Stimulated activated CD4-positive, alpha-beta T cell treated with anti-CD3 and anti-CD28 coated beads, TNF-alpha, amount 100 ng/mL, for 4 hours (primary cell): ENCODE data around the gene FAM241B.

ENCODE experiments used
- DNase-seq, 3 experiments: peaks; one replicate each; pipeline ENCODE4 v3.0.0-alpha.2; 2020; ENCODE audit warnings: low read depth in 3 of 3

The FAM241B gene

DNA sequence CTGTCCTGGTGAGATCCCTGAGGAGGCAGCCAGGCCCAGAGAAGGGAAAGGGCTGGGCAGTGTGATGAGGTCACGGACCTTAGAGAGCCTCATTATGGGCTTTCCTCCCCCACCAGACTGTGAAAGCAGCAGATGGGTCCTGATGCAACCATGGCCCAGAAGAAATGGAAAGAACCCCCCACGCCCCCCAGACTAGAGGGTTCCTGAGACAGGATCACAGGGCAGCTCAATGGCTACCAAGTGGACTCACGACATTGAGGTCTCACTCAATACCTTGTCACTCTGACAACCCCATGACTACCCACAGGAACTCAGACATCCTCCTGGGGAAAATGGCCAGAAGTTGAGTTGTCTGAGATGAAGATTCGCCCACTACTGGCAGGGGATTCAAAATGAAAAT is 36.7 kb downstream of the FAM241B start:
- DNase-seq: no peak

DNA sequence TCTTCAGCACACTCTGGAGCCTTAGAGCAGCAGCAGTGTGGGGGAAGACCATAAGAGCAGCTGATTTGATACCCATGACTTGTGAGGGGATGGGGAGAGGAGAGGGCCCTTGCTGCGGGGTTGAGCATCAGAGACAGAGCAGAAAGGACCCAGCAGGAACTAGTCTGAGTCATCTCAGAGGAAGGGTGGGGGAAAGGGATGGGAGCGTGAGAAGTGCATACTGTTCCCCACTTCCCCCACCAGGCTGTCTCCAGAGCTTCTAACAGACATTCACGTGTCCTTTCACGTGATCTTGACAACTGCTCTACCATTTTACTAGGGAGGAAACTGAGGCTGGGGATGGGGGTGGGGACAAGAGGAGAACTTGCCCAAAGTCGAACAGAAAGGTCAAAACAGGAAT is 38.7 kb downstream of the FAM241B start:
- no peak for DNase-seq

DNA sequence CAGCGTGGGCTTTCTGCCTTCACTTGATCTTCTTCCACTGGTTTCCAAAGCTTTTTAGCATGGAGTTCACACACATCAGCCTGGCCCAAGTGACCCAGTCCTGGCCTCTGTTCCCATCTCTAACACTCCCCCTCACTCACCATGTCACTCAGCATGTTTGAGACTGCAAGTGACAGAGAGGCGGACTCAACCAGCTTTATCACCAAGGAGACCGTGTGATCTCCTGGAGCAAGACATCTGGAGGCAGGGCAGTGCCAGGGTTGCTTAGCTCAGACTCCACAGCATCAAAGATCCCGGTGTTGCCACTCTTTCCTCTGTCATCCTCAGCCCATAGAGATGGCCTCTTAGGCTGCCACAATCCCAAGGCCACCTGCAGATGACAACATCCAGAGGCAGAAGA is 39.4 kb downstream of the FAM241B start:
- no peak for DNase-seq

DNA sequence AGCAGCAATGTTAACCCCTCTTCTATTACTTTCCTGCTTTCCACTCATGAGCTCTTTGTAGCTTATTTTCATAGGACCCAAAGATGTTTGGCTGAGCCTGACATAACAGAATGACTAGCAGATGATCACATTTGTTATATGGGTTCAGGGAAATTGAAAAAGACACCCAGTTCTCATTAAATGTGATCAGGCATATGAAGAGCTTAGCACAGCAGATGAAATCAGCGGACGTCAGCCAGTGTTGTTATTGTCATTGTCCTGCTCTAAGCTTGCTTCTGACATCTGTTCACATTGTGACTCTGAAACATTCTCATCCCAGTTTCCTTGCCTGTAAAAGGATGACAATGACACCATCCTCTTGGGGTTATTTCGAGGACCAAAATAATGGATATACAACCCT is 43.5 kb downstream of the FAM241B start:
- no peak for DNase-seq

DNA sequence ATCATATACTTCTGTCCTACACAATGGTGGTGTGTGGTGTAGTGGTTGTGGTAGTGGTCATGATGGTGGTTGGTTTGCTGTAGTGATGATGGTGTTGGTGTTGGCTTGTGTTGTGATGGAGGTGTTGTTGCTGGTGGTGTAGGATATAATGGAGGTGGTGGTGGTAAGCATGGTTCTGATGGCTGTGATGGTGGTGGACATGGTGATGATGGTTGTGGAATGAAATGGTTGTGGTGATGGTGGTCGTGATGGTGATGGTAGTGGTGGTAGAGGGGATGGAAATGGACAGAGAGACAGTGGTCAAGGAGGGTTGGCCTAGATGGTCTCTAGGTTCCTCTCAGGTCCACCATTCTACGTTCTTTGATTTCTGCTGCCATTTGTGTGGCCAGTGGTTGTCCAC is 44.7 kb downstream of the FAM241B start:
- no peak for DNase-seq

DNA sequence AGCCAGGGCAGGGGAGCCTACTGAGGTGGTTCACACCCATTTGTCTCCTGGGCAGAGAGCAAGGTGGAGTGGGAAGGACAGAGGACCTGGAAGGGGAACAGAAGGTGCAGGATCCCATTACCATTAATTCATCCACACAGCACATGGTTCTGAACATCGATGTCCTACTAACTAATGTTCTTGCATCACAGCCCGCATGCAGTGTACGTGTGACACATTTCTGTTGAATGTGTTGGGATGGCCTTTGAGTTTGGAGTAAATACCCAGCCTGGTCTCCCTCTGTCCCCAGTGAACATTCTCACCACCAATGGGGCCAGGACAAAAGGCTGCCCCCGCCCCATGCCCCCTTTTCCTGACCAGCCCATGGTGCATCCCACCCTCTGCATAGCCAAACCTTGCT is 46.3 kb downstream of the FAM241B start:
- no peak for DNase-seq

DNA sequence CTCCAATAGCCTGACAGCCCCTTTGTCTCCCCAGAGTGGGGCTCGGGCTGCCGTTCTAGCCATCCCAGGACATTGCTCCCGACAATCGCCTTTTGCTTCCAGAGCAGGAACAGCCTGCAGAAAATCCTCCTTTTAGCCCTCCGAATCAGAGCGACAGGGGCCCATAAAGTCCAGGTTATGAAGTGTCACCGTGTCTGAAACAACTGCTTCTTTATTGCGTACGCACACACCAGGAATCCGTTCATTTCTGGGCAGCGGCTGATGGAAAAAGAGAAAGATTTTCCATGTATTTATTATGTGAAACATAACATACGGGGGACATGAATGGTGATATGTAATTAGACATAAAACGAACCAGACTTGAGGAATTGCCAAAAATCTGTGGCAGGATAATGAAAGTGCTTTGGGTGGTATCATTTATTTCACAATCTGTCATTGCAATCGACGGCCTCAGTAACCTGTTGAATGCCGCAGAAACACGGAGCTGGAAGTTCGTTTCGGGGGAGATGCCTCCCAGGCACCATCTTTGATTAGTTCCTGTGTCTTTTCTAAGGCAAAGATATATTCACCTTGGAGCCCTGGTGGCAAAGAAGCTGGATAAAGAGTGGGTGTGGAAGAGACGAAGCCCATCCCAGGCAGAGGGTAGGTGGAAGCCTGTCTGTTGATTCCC is 48.1 kb downstream of the FAM241B start:
- no peak for DNase-seq

DNA sequence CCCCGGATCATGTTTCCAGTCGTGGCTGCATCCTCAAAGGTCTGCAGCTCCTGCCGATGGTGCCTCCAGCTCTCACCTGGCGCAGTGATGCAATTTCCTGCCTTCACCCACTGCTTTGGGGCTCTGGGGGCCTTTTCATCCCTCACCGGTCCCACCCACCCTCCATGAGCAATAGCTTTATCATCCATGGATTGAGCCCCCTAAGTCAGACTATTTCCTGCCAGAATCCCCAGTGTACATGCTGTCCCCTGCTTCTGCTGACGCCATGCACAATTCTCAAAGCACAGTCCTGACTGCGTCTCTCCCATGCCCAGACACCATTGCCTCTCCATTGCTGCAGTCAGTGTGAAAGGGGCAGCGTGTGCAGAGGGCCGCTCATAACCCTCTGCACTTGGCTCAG is 49.7 kb downstream of the FAM241B start:
- no peak for DNase-seq

DNA sequence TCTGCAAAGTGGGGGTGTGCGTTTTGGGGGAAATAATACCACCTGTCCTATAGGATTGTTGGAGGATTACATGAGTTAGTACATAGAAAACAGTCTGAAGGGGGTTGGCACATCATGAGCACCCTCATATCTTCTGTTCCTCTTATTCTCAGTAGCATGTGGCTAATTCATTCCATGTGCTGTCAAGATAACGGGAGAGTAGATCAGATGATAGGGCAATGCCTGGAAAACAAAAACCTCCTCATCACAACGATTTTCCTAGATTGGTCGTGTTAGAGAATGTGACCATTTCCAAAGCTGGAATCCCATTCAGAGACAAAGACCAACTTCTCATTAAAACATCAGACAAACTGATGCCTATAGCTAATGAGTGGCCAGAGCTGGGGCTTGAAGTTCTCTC is 50.6 kb downstream of the FAM241B start:
- DNase-seq: no peak

DNA sequence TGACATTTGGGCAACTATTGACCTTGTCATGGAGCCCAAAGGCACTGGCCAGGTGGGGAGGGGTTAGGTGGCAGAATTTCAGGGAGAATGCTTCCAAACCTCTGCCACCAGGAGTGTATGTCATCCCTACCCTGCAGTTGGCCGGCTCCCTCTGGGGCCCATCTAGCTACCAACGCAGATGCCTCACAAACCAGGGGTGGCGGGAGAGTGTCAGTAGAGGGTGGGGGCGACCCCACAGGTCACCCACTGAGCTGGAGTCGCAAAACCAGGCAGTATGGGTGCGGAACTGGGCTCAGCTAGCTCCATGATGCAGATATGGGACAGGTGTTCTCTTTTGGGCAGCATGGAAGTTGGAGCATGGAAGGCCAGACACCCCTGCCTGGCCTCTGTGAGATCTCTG is 51.4 kb downstream of the FAM241B start:
- DNase-seq: no peak

DNA sequence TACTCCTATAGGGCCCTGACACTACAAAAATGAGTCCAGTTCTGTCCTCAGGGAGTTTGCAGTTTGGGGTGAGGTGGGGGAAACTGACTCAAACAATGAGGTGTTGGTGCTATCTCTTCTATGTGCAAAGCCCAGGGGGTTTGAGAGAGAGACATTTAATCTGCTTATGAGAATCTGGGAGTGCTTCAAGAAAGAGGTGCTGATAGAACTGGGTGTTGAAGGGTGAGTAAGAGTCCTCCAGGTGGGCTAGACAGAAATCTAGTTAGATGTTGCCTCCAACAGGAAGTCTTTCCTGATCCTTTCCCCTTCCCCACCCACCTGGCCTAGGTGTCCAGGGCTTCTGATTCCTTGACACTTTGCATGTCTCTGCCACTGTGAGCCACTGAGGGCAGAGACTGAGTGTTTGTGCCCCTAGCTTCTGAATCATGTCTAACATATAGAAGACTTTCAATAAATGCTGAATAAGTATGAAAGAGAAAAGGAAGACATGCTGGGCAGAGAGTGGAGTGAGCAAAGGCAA is 53.0 kb downstream of the FAM241B start:
- no peak for DNase-seq
